ENCODE measurements around the gene C1orf116.

DNA sequence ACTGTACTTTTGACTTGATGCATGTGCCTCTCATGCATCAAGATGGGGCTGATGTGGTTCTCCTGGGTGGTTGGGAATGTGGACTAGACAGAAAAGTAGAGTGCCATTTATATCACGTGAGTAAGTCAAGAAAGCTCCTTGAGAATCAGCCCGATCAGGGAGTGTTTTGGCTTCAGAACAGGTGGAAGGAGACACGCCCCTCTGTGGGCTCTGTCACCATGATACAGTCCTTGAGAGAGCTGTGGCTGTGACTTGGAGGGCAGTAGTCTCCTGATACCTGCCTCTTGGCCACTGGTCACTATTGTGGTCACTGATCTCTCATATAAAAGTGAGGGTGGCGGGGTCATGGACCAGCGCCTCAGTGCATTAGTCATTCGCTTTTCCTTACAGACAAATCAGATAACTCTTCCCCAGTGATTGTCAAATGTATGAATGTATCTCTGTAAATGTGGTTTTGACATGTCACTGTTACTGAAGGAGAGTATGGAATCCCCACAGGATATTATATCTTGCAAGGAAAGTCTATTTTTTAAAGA lies 47.2 kb upstream of the C1orf116 start:
- TF ChIP-seq, protein P1, sequence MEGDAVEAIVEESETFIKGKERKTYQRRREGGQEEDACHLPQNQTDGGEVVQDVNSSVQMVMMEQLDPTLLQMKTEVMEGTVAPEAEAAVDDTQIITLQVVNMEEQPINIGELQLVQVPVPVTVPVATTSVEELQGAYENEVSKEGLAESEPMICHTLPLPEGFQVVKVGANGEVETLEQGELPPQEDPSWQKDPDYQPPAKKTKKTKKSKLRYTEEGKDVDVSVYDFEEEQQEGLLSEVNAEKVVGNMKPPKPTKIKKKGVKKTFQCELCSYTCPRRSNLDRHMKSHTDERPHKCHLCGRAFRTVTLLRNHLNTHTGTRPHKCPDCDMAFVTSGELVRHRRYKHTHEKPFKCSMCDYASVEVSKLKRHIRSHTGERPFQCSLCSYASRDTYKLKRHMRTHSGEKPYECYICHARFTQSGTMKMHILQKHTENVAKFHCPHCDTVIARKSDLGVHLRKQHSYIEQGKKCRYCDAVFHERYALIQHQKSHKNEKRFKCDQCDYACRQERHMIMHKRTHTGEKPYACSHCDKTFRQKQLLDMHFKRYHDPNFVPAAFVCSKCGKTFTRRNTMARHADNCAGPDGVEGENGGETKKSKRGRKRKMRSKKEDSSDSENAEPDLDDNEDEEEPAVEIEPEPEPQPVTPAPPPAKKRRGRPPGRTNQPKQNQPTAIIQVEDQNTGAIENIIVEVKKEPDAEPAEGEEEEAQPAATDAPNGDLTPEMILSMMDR (IDR thresholded peaks at IDR 0.05) = no peak
- TF ChIP-seq POLR2A (IDR thresholded peaks at IDR 0.05) = no peak
- no peak for TF ChIP-seq POLR2AphosphoS5 (IDR thresholded peaks at IDR 0.05)
- TF ChIP-seq EP300 (IDR thresholded peaks at IDR 0.05) = no peak

Measured in stomach (tissue), 4 donors.